ENCODE results near the gene GTF3A. TPM values are rescaled to one million over a fixed set of nuclear protein-coding genes. Genes with fewer than 3 reads are reported as not detected.

Gene GTF3A
- total RNA-seq, 1 donor, result 111 TPM

- no peak for DNase-seq (ENCODE audit: low read depth)
- TF ChIP-seq CTCF (IDR thresholded peaks at IDR 0.05; ENCODE audit: insufficient read depth, low read depth, low read length), result no peak
- H3K4me3 ChIP-seq (ENCODE audit: low read depth, low read length), result no peak overlapping the region
These were observed 48.0 kb downstream of the GTF3A start for GRCh38 chr13:27472441-27472840.

GRCh38 chr13:27472941-27473340 is 48.5 kb downstream of the GTF3A start:
- no peak for TF ChIP-seq CTCF (IDR thresholded peaks at IDR 0.05; ENCODE audit: insufficient read depth, low read depth, low read length)
- no peak overlapping the region for H3K4me3 ChIP-seq (ENCODE audit: low read depth, low read length)
- no peak for DNase-seq (ENCODE audit: low read depth)

- TF ChIP-seq CTCF (IDR thresholded peaks at IDR 0.05; ENCODE audit: insufficient read depth, low read depth, low read length), result no peak
- no peak overlapping the region for H3K4me3 ChIP-seq (ENCODE audit: low read depth, low read length)
- DNase-seq (ENCODE audit: low read depth), result no peak
These were observed 50.4 kb downstream of the GTF3A start for GRCh38 chr13:27474751-27475268.

- TF ChIP-seq CTCF (IDR thresholded peaks at IDR 0.05; ENCODE audit: insufficient read depth, low read depth, low read length), result no peak
- DNase-seq (ENCODE audit: low read depth), result no peak
- H3K4me3 ChIP-seq (ENCODE audit: low read depth, low read length), result no peak overlapping the region
These were observed 52.7 kb downstream of the GTF3A start for GRCh38 chr13:27476943-27477703.

GRCh38 chr13:27481766-27482165 is 57.3 kb downstream of the GTF3A start:
- DNase-seq (ENCODE audit: low read depth), result peak; percentile 33
- H3K4me3 ChIP-seq (ENCODE audit: low read depth, low read length), result no peak overlapping the region
- TF ChIP-seq CTCF (IDR thresholded peaks at IDR 0.05; ENCODE audit: insufficient read depth, low read depth, low read length), result peak; percentile 84

- no peak for TF ChIP-seq CTCF (IDR thresholded peaks at IDR 0.05; ENCODE audit: insufficient read depth, low read depth, low read length)
- DNase-seq (ENCODE audit: low read depth), result no peak
- H3K4me3 ChIP-seq (ENCODE audit: low read depth, low read length), result no peak overlapping the region
These were observed 58.6 kb downstream of the GTF3A start for GRCh38 chr13:27482983-27483382.
